SH-SY5Y (cell line): Measurements from ENCODE around the gene FRMD4A.

Experiments
- GATA2 ChIP-seq: IDR thresholded peaks from 2 replicates; pipeline ENCODE4 v1.6.1; 2011; ENCODE audit warnings: mild to moderate bottlenecking, low read depth, low read length
- GATA3 ChIP-seq: IDR thresholded peaks from 2 replicates; pipeline ENCODE4 v1.6.1; 2011; ENCODE audit warnings: low read depth, mild to moderate bottlenecking, low read length, moderate library complexity

DNA sequence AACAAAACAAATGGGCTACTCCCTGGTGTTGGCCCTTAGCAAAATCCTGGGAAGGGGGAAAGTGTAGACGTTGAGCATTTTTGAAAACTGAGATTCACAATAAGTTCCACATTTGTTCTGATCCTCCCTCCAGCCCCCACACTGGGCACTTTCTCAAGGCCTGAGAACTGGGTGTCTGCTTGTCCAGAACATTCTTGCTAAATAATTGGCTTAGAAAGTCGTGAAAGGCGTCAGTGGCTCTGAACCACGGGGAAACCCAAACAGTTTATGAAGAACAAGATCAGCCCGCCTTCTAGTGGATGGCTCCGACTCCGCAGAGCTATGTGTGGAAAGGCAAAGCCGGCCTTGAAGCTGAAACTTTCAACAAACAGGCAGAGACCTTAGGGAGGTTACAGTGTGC, 373.9 kb downstream of the FRMD4A start:
- TF ChIP-seq GATA2 = no peak
- no peak for TF ChIP-seq GATA3
